Endothelial cell of umbilical vein (primary cell): Measurements from ENCODE around the gene HOXB2.

Experiments used
- FOS ChIP-seq: IDR thresholded peaks from 2 replicates; pipeline ENCODE4 v1.6.1; 2011; ENCODE audit warnings: mild to moderate bottlenecking, low read length, moderate library complexity, borderline replicate concordance; ENCODE audit not compliant: insufficient read depth
- POLR2A ChIP-seq: IDR thresholded peaks from 2 replicates; pipeline ENCODE4 v1.6.1; 2012; ENCODE audit warnings: low read depth, mild to moderate bottlenecking, control low read depth, low read length
- TF ChIP-seq, protein P1 (sequence below), 2 donors: IDR thresholded peaks; 1 replicate in 1 of 2; 2 replicates in 1 of 2; pipeline ENCODE4 v1.5.1; 2011; ENCODE audit warnings: low read length in 2 of 2, mild to moderate bottlenecking in 2 of 2, moderate library complexity in 2 of 2, control low read depth in 1 of 2, inconsistent platforms in 1 of 2, low read depth in 1 of 2; ENCODE audit not compliant: insufficient read depth in 1 of 2; ENCODE audit errors: extremely low read depth in 1 of 2

DNA sequence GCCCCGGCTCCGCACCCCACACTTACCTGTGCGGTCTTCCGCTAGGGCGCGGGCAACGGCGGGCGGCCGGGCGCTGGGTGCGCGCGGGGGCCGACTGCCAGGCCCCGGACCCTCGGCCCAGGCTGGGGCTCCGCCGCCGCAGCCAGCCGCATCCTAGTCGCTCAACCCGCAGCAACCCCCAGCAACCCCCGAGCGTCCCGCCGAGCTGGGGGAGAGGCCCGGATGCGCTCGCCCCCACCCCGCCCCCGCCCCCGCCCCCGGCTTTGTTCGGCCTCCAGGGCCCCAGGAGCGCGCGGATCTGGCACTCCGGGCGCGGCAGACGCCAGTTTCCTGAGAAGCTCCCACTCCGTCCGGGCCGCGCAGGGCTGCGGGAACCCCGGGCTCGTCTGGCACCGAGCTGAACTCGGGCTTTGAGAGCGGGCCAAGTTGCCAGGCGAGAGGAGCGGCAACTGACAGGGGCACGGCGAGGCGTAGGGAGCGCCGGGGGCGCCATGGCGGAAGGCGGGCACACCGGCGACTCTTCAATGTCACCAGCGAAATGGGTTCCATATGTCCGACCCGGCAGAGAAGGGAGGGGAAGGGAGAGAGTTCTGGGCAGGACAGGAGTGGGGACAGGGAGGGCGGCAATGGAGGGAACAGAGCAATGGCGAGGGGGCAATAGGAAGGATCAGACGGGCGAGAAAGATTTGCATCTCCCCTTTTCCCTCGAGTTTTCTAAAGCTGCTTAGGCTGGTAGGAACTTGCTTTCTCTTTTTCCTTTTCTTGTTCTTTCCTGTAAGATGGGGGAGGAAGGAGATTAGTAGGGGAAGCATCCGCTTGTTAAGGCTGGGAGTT, 19.5 kb upstream of the HOXB2 start:
- TF ChIP-seq, protein P1, sequence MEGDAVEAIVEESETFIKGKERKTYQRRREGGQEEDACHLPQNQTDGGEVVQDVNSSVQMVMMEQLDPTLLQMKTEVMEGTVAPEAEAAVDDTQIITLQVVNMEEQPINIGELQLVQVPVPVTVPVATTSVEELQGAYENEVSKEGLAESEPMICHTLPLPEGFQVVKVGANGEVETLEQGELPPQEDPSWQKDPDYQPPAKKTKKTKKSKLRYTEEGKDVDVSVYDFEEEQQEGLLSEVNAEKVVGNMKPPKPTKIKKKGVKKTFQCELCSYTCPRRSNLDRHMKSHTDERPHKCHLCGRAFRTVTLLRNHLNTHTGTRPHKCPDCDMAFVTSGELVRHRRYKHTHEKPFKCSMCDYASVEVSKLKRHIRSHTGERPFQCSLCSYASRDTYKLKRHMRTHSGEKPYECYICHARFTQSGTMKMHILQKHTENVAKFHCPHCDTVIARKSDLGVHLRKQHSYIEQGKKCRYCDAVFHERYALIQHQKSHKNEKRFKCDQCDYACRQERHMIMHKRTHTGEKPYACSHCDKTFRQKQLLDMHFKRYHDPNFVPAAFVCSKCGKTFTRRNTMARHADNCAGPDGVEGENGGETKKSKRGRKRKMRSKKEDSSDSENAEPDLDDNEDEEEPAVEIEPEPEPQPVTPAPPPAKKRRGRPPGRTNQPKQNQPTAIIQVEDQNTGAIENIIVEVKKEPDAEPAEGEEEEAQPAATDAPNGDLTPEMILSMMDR (IDR thresholded peaks at IDR 0.05; ENCODE audit: extremely low read depth in 1 of 2, insufficient read depth in 1 of 2, low read depth in 1 of 2, low read length in 2 of 2): no peak
- TF ChIP-seq POLR2A: no peak
- TF ChIP-seq FOS: no peak
